GM23338 (cell line): ENCODE results near the gene RPP21. TPM values are rescaled to one million over a fixed set of nuclear protein-coding genes. Genes with fewer than 3 reads are reported as not detected.

ENCODE experiments used
- ATAC-seq: fragments of 200-7000 bp; cut with Tn5 transposase; 3 replicates; pipeline ENCODE4 v1.9.1; 2020
- DNase-seq: peaks from one replicate; pipeline ENCODE4 v3.0.0-alpha.2; 2015; ENCODE audit warnings: low spot score
- H2AFZ ChIP-seq: fragments of 200-600 bp; sonication (generic); 2 replicates; pipeline ENCODE4 v1.8.0; 2016; ENCODE audit warnings: antibody characterized with exemption, mild to moderate bottlenecking, moderate library complexity
- H3F3A ChIP-seq: fragments of 200-600 bp; sonication (generic); replicated peaks from 2 replicates; pipeline ENCODE4 v1.8.0; 2017; ENCODE audit warnings: antibody characterized with exemption, mixed run types, low read depth
- H3K27ac ChIP-seq: fragments of 200-600 bp; sonication (generic); 2 replicates; pipeline ENCODE4 v1.6.1; 2016; ENCODE audit warnings: low read depth
- H3K27me3 ChIP-seq: fragments of 200-600 bp; sonication (generic); 2 replicates; pipeline ENCODE4 v1.8.0; 2016; ENCODE audit warnings: mild to moderate bottlenecking, mixed run types, moderate library complexity; ENCODE audit not compliant: insufficient read depth
- H3K36me3 ChIP-seq: fragments of 200-600 bp; sonication (generic); 2 replicates; pipeline ENCODE4 v1.8.0; 2016; ENCODE audit warnings: mild to moderate bottlenecking; ENCODE audit not compliant: insufficient read depth
- H3K4me1 ChIP-seq: fragments of 200-600 bp; sonication (generic); 2 replicates; pipeline ENCODE4 v1.8.0; 2016; ENCODE audit warnings: mild to moderate bottlenecking, moderate library complexity; ENCODE audit not compliant: insufficient read depth
- H3K4me2 ChIP-seq: fragments of 200-600 bp; sonication (generic); 2 replicates; pipeline ENCODE4 v1.7.1; 2017; ENCODE audit warnings: mixed run types
- H3K4me3 ChIP-seq: fragments of 200-600 bp; sonication (generic); 2 replicates; pipeline ENCODE4 v1.6.1; 2016; ENCODE audit warnings: mixed run types
- H3K79me2 ChIP-seq: fragments of 200-600 bp; sonication (generic); replicated peaks from 2 replicates; pipeline ENCODE4 v1.8.0; 2017; ENCODE audit warnings: mild to moderate bottlenecking; ENCODE audit not compliant: insufficient read depth
- H3K9me2 ChIP-seq: fragments of 200-600 bp; sonication (generic); 2 replicates; pipeline ENCODE4 v1.8.0; 2017; ENCODE audit not compliant: insufficient read depth
- H4K20me1 ChIP-seq: fragments of 200-600 bp; sonication (generic); replicated peaks from 2 replicates; pipeline ENCODE4 v1.8.0; 2017; ENCODE audit warnings: mild to moderate bottlenecking; ENCODE audit not compliant: insufficient read depth
- H3K27ac Mint-ChIP-seq: 2 replicates; pipeline ENCODE4 v1.8.0; 2020; ENCODE audit warnings: inconsistent platforms, mild to moderate bottlenecking, moderate library complexity, mixed read lengths
- H3K27me3 Mint-ChIP-seq: 3 replicates; pipeline ENCODE4 v1.8.0; 2022; ENCODE audit warnings: low read depth, mild to moderate bottlenecking, moderate library complexity, mixed read lengths, inconsistent platforms; ENCODE audit not compliant: insufficient read depth, poor library complexity
- H3K36me3 Mint-ChIP-seq: 3 replicates; pipeline ENCODE4 v1.8.0; 2021; ENCODE audit warnings: low read depth, mild to moderate bottlenecking, inconsistent platforms, moderate library complexity, mixed read lengths
- H3K4me1 Mint-ChIP-seq: 3 replicates; pipeline ENCODE4 v1.8.0; 2020; ENCODE audit warnings: mild to moderate bottlenecking, inconsistent platforms, mixed read lengths
- H3K4me3 Mint-ChIP-seq: 3 replicates; pipeline ENCODE4 v1.8.0; 2021; ENCODE audit warnings: moderate library complexity, mild to moderate bottlenecking, inconsistent platforms, mixed read lengths
- H3K9me3 Mint-ChIP-seq: 3 replicates; pipeline ENCODE4 v1.8.0; 2020; ENCODE audit warnings: moderate library complexity, mild to moderate bottlenecking, inconsistent platforms, mixed read lengths
- CREB1 ChIP-seq: fragments of 250-450 bp; sonication (Bioruptor Pico); IDR thresholded peaks from 2 replicates; pipeline ENCODE4 v1.5.0; 2020; ENCODE audit warnings: low read depth, mild to moderate bottlenecking, moderate library complexity
- CTCF ChIP-seq, 2 experiments: fragments of 200-600 bp in 1 of 2; sonication (generic) in 1 of 2; conservative IDR thresholded peaks; 2 replicates each; pipeline versions ENCODE4 v1.5.1 to v1.6.1; 2016 to 2017; ENCODE audit warnings: antibody characterized with exemption in 2 of 2, low read depth in 2 of 2, mild to moderate bottlenecking in 2 of 2, moderate library complexity in 1 of 2
- ETS1 ChIP-seq: IDR thresholded peaks from 2 replicates; pipeline ENCODE4 v1.6.1; 2016; ENCODE audit warnings: antibody characterized with exemption
- EZH2 ChIP-seq: fragments of 200-600 bp; sonication (generic); IDR thresholded peaks from one replicate; pipeline ENCODE4 v1.8.0; 2017; ENCODE audit warnings: antibody characterized with exemption, mild to moderate bottlenecking, low read depth; ENCODE audit not compliant: unreplicated experiment
- EZH2phosphoT487 ChIP-seq: fragments of 200-600 bp; sonication (generic); IDR thresholded peaks from one replicate; pipeline ENCODE4 v1.8.1; 2018; ENCODE audit warnings: antibody characterized with exemption; ENCODE audit not compliant: unreplicated experiment
- JUNB ChIP-seq: IDR thresholded peaks from one replicate; pipeline ENCODE4 v1.6.1; 2016; ENCODE audit warnings: antibody characterized with exemption; ENCODE audit not compliant: unreplicated experiment
- POLR2AphosphoS5 ChIP-seq: IDR thresholded peaks from 2 replicates; pipeline ENCODE4 v1.6.1; 2016; ENCODE audit warnings: antibody characterized with exemption, low read depth
- REST ChIP-seq: IDR thresholded peaks from one replicate; pipeline ENCODE4 v1.6.1; 2018; ENCODE audit warnings: antibody characterized with exemption; ENCODE audit not compliant: unreplicated experiment
- STAT1 ChIP-seq: IDR thresholded peaks from one replicate; pipeline ENCODE4 v1.6.1; 2016; ENCODE audit warnings: antibody characterized with exemption; ENCODE audit not compliant: unreplicated experiment
- ZNF331 ChIP-seq: fragments of 250-450 bp; sonication (Bioruptor Pico); IDR thresholded peaks from 2 replicates; pipeline ENCODE4 v1.5.0; 2020; ENCODE audit warnings: low read depth, mild to moderate bottlenecking, moderate library complexity
- ZNF462 ChIP-seq: fragments of 250-450 bp; sonication (Bioruptor Pico); IDR thresholded peaks from 2 replicates; pipeline ENCODE4 v1.5.0; 2020; ENCODE audit warnings: mild to moderate bottlenecking, moderate library complexity
- polyA plus RNA-seq: library from polyadenylated mRNA; unstranded; fragments of >200 nt; fragmentation: Nextera tagmentation; extraction: Ambion mirVana; gene quantifications from 2 replicates; pipeline ENCODE4 v1.2.1, GENCODE V29; 2016
- total RNA-seq: library from RNA; depleted of rRNA; stranded (reverse); fragments of >200 nt; shearing (Covaris generic); gene quantifications from 2 replicates; pipeline ENCODE4 v1.2.3, GENCODE V29; 2014

RPP21 gene
- total and polyA plus RNA-seq, 2 experiments from 2014 or later = 63.7 to 161 TPM

- no peak for TF ChIP-seq REST
- TF ChIP-seq ZNF331 = no peak
- no peak for TF ChIP-seq JUNB
- TF ChIP-seq CREB1 (CRISPR knock-in tag) = no peak
- TF ChIP-seq ETS1 = no peak
- no peak for TF ChIP-seq POLR2AphosphoS5
- no peak for TF ChIP-seq CTCF (conservative IDR thresholded peaks at IDR 0.05; ENCODE audit: low read depth in 2 of 2)
- no peak for TF ChIP-seq EZH2phosphoT487
Measured at GRCh38 chr6:30295837-30296236, 49.1 kb upstream of the RPP21 start (continued).

- peaks cover 61% of the 10 kb centered on the region for H3K9me3 Mint-ChIP-seq
- peaks cover 14% of the 10 kb centered on the region for H3K27me3 Mint-ChIP-seq
- ATAC-seq = no peak
- no peak for TF ChIP-seq STAT1
- no peak for TF ChIP-seq EZH2phosphoT487
- no peak for TF ChIP-seq CREB1 (CRISPR knock-in tag)
- TF ChIP-seq ETS1 = no peak
- no peak for TF ChIP-seq ZNF462
- TF ChIP-seq EZH2 = no peak
- no peak for TF ChIP-seq JUNB
Measured at GRCh38 chr6:30304002-30304401, 41.0 kb upstream of the RPP21 start.

More at GRCh38 chr6:30304002-30304401, 41.0 kb upstream of the RPP21 start:
- Histone ChIP-seq H2AFZ (no peak overlapping the region), H3K4me2 (no peak overlapping the region), H3K9me2 (peaks cover 8% of the 10 kb centered on the region), H4K20me1 (peaks cover 21% of the 10 kb centered on the region), H3K4me3 (no peak overlapping the region), H3K27ac (no peak overlapping the region), H3K36me3 (peaks cover 38% of the 10 kb centered on the region), H3K4me1 (no peaks in the 10 kb centered on the region), H3K79me2 (peaks cover 94% of the 10 kb centered on the region), H3K27me3 (no peaks in the 10 kb centered on the region), H3F3A (no peaks in the 10 kb centered on the region)
- Mint-ChIP-seq H3K36me3 (peaks cover 96% of the 10 kb centered on the region), H3K4me3 (no peak overlapping the region; the same call in 2 of the 3 replicates), H3K27ac (no peak overlapping the region), H3K4me1 (peaks cover 2% of the 10 kb centered on the region; the same call in 1 of the 3 replicates)
- no peak for DNase-seq
